Medulla oblongata (tissue), 1 donor: Measurements from ENCODE around the gene GADD45GIP1.
"Not testable (repeated sequence)": the region's sequence is repeated elsewhere in the genome, so short reads cannot be mapped to it uniquely, and the experiment has no call there.

Experiments
- DNase-seq: peaks from one replicate; pipeline ENCODE4 v3.0.0-alpha.2; 2015; ENCODE audit errors: extremely low spot score

The GADD45GIP1 gene

DNA sequence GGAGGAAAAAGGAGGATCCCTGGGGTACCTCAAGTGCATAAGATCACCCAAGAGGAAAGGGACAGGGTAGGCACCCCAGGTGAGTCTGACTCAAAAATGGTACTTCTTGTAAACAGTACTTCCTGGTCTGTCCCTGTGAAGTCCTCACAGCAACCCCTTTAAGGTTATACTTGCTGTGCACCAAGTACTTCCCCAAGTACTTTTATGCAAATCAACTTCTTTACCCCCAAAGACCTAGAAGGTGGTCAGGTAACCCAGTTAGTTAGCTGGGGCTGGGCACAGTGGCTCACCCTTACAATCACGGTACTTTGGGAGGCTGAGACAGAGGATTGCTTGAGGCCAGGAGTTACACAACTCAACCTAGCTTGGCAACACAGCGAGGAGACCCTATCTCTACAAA lies 16.1 kb downstream of the GADD45GIP1 start:
- no peak for DNase-seq

DNA sequence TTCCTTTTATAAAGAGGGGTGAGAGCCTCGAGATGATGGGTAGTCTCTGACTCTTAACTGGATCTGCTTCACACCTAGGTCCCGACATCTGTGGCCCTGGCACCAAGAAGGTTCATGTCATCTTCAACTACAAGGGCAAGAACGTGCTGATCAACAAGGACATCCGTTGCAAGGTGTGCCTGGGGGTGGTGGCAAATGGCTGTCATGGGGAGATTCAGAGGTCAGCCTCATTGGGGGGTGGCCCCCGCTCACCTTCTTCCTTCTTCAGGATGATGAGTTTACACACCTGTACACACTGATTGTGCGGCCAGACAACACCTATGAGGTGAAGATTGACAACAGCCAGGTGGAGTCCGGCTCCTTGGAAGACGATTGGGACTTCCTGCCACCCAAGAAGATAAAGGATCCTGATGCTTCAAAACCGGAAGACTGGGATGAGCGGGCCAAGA lies 17.0 kb downstream of the GADD45GIP1 start:
- no peak for DNase-seq

DNA sequence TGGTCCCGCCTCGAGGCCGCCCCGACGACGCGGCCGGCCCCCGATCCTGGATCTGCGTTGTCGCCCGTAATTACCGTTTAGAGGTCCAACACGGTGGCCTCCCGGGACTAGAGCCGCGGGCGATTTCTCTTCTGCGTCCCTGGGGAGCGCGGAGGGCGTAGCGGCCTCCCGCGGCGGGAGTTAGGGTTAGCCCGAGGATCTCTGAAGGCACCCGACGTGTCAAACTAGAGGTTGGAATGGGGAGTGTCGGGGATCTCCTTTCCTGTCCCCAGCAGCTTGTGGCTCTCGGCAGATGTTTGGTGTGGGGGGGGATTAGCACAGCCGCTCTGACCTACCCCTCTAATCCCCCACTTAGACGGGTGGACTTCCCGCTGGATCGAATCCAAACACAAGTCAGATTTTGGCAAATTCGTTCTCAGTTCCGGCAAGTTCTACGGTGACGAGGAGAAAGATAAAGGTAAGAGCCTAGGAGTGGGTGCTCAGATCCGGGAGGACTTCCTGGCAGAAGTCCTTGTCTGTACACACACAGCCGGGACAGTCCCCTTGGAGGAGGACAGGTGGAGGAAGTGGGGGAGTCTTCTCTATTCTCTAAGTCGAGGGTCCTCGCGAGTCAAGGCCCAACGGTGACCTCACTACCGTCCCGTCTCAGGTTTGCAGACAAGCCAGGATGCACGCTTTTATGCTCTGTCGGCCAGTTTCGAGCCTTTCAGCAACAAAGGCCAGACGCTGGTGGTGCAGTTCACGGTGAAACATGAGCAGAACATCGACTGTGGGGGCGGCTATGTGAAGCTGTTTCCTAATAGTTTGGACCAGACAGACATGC lies 18.0 kb downstream of the GADD45GIP1 start:
- DNase-seq = no peak

- DNase-seq = peak; percentile 100
These were observed 18.9 kb downstream of the GADD45GIP1 start, which contains the start of gene CALR for GRCh38 chr19:12937927-12938778. CALR (plus strand) TSS chr19:12938609; CDS start chr19:12938680, 71 bp downstream.

DNA sequence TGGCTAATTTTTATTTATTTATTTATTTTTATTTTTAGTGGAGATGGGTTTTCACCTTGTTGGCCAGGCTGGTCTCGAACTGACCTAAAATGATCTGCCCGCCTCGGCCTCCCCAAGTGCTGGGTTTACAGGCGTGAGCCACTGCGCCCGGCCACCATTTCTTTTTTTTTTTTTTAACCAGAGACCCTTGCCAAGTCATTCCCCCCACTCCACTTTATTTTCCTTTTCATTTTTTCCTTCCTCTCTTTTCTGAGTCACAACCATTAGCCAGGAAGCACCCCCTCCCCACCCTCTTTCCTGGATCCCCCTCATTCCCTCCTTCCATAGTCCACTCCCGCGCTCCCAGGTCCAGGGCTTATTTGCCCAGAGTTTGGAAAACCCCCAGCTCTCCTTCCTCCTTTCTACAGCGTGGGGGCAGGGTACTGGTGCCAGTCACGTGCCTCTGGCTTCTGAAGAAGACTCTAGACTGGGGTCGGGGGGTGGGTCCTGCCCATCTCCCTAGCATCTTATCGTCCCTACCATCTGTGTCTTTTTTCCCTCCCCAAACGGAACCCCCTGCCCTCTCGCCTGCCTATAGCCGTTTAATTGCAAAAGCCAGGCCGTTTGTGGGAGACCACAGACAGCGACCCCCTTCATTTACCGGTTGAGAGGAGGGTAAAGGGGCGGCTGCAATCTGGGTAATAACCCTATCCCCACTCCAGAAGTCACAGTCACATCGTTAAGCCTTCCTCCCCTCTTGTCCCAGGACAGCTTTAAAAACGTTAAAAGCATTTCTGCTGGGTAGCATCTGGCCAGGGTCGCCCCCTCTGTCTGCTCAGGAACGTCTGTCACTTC lies 19.7 kb downstream of the GADD45GIP1 start:
- DNase-seq = peak; percentile 73

- DNase-seq = no peak
These were observed 20.4 kb downstream of the GADD45GIP1 start for GRCh38 chr19:12936582-12936981.

DNA sequence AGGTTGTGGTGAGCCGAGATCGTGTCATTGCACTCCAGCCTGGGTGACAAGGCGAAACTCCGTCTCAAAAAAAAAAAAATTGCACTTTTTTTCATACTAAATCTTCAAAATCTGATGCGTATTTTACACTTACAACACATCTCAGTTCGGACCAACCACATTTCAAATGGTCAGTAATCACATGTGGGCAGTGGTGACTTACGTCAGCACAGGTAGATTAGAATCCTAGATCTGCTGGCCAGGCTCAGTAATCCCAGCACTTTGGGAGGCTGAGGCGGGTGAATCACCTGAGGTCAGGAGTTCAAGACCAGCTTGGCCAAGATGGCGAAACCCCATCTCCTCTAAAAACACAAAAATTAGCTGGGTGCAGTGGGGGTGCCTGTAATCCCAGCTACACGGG lies 22.0 kb downstream of the GADD45GIP1 start:
- DNase-seq = no peak

DNA sequence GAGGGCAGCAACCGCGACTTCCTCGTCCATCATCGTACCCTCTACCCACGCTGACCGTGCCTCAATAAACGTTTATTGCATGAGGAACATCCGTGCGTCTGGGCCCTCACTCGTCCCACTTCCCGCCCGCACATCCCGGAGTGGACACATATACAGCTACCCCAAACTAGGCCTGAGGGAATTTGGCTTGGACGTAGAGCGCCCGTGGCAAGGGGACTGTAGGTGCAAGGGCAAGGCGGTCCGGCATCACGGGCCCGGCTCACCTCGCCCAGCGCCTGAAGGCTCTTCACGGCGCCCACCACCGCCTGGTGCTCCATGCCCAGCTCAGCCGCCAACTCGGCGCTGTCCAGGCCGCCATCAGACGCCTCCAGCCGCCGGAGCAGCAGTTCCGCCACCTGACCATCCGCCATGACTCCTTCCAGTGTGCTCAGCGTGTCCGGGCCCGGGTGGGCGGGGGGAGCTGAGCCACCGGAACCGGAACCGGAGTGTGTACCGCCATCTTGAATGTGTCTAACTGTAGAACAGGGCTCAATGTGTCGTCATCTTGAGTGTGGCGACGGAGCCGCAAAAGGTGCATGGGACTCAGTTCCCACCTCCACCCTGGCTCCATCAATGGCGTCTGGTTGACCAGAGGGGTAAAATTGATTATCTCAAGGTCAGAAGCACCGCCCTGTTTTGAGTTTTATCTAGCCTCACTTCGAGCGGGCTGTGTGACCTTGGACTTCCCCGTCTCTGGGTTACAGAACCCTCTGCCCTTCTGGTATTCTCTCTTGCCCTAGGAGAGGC lies 23.5 kb downstream of the GADD45GIP1 start, which contains the start of gene FARSA:
Gene FARSA (minus strand): TSS at position 425 of the 786 bp plus-strand sequence. CDS start 15 bp downstream, at position 410.
- peak; percentile 96 for DNase-seq

DNA sequence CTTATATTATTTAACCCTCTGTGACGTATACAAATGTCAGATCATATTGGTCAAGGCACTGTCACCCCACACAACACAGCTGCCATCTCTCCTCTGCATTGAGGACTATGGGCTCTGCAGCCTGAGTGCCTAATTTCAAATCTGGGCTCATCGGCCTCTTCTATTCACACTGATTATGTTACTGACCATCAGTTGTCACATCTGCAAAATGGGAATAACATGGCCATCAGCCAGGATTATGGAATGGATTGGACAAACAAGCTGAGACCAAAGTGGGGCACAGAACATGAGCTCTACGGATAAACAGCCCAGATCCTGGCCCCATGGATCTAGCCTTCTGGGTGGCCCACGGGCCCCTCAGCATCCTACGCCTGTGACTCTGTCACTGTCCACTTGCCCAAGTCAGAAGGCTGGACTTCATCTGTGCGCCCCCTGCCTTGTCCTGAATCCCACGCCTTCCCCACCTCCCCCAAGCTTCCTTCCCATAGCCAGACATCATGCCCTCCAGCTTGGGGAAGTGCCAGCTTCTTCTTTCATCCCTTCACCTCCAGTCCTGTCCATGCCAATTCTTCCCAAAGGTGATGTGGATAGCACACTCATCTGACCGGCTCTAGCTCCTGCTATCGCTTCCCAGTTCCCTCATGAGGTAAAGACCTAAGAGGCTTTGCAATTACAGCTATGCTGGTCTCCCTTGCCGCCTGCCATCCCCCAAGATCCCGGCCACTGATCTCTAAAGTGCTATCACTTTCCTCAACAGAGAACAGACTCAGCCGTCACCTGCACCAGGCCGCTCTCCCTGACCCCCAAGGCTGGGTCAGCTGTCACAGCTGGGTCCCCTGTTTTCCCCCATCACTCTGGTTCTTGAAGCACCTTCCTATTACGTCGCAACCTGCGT lies 24.4 kb downstream of the GADD45GIP1 start:
- no peak for DNase-seq

- no peak for DNase-seq
These were observed 26.9 kb downstream of the GADD45GIP1 start for GRCh38 chr19:12930002-12930645.

GRCh38 chr19:12924621-12925310 lies 32.3 kb downstream of the GADD45GIP1 start:
- DNase-seq = no peak

DNA sequence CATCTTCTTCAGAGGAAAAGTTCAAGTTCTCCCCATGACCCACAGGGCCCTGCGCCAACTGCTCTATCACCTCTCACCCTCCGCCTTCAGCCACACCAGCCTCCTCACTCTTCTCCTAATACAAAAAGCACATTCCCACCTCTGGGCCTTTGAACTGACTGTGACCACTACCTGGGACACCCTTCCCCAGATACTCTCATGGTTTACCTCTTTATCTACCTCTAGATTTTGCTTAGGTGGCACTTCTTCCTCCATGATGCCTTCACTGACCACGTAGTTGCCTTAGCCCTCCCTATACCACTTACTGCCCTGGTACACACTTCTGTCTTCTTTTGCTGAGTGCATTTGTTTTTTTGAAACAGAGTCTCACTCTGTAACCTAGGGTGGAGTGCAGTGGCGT lies 34.1 kb downstream of the GADD45GIP1 start:
- no peak for DNase-seq

- no peak for DNase-seq
These were observed 36.0 kb downstream of the GADD45GIP1 start for GRCh38 chr19:12921047-12921446.

DNA sequence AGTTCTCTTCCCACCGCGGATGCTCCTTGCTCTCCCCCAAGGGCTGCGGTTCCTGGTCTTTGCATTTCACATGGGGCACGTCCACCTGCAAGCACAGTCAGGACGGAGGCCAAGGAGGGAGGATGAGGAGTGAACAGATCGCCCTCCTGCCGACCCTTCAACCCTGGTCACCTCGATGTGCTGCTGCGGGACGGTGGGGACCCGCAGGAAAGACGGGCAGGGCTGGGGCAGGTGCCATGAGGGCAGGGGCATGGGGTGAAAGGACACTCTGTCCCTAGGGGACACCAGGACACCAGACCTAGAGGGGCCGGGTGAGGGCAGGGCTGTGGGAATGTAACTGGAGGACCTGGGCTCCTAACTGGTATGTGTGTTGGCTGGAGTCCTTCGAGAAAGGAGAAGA lies 38.8 kb downstream of the GADD45GIP1 start:
- no peak for DNase-seq

DNA sequence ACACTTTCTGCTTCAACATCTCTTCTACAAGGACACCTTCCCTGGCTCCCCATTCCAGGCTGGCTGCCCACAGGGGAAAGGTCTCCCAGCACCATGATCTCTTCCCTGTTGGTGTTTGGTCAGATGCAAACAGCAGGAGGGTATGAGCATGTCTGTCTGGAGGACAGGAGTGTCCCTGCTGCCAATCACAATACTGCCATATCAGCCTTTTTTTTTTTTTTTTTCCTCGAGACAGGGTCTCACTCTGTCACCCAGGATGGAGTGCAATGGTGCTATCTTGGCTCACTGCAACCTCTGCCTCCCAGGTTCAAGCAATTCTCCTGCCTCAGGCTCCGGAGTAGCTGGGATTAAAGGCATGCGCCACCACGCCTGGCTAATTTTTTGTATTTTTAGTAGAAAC lies 41.2 kb downstream of the GADD45GIP1 start:
- not testable (repeated sequence) for DNase-seq

GRCh38 chr19:12913851-12914690 lies 43.0 kb downstream of the GADD45GIP1 start:
- DNase-seq = peak; percentile 60

DNA sequence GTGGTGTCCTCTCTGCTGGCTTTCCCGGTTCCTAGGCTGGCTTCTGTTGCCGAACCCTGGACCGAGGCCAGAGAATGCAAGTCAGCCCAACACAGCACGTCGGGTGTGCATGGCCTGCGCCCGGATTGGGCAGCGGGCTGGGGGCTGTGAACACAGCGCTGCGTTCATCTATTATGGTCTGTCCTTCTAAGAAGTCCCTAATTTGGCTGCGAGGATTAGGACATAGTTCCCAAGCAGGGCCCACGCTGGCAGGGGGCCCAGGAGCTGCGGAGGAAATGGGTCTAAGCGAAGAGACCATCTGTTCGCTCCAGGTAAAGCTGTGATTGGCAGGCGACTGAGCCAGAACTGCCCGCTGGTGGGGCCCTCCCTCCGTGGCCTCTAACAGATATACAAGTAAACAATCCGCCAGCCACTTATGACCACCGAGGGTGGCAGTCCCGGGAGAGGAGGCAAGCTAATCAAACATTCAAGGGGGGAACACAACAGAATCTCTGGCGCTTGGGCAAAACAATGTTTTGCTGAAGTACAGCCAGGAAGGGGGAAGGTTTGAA lies 43.9 kb downstream of the GADD45GIP1 start:
- peak; percentile 87 for DNase-seq
